GM13977 (cell line): ENCODE results near the gene TEX22.
"Not testable (repeated sequence)": the region's sequence is repeated elsewhere in the genome, so short reads cannot be mapped to it uniquely, and the experiment has no call there.

ENCODE experiments used
- DNase-seq: peaks from one replicate; pipeline ENCODE4 v3.0.0; 2012; ENCODE audit warnings: low spot score
- in situ Hi-C: fragments of 300-500 bp; cut with MboI; formaldehyde crosslinking; loops from one replicate; pipeline ENCODE4 v1.12.0; 2022; ENCODE audit warnings: low sequenced_read_pairs, low pct_unique_long_range_greater_than_20kb, mixed read lengths, inconsistent platforms; ENCODE audit not compliant: unreplicated experiment
- TF ChIP-seq, protein P1 (sequence below): IDR thresholded peaks from 2 replicates; pipeline ENCODE4 v1.5.1; 2012; ENCODE audit warnings: mild to moderate bottlenecking, control low read depth; ENCODE audit not compliant: insufficient read depth; ENCODE audit errors: extremely low read depth, missing control alignments

Gene TEX22

GRCh38 chr14:105357626-105358025, 40.7 kb upstream of the TEX22 start:
- in situ Hi-C loops: no loop called here
- TF ChIP-seq, protein P1, sequence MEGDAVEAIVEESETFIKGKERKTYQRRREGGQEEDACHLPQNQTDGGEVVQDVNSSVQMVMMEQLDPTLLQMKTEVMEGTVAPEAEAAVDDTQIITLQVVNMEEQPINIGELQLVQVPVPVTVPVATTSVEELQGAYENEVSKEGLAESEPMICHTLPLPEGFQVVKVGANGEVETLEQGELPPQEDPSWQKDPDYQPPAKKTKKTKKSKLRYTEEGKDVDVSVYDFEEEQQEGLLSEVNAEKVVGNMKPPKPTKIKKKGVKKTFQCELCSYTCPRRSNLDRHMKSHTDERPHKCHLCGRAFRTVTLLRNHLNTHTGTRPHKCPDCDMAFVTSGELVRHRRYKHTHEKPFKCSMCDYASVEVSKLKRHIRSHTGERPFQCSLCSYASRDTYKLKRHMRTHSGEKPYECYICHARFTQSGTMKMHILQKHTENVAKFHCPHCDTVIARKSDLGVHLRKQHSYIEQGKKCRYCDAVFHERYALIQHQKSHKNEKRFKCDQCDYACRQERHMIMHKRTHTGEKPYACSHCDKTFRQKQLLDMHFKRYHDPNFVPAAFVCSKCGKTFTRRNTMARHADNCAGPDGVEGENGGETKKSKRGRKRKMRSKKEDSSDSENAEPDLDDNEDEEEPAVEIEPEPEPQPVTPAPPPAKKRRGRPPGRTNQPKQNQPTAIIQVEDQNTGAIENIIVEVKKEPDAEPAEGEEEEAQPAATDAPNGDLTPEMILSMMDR: no peak
- no peak for DNase-seq

DNA sequence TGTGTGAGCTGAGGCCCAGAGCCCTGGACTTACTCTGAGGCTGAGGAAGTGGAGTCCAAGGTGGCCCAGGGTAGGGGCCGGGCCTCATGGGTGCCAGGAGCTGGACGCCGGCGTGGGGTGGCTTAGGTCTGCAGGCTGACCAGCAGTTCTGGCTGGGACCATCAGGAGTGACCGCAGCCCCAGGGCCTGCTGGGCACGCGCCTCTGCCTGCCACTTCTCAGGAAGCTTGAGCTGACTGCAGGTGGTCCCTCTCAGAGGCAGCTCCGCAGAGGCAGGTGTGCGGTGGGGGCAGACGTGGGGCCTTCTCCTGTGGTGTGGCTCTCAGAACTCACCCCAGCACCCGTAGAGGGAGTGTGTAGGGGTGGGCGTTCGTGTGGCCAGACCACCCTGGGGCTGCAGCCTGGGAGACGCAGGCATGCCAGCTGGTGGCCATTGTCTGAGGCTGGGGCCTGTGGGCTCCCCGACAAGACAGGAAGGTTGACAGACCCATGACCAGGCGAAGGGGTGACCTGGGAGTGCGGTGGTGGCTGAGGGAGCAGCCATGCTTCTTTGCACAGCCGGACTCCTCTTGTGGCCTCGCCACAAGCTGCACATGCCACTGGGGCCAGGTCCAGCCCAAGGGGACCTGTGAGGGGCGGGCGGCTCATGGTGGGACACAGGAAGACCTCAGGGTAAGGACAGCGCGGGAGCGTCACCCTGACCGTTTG, 40.0 kb upstream of the TEX22 start:
- in situ Hi-C loops: no loop called here
- TF ChIP-seq, protein P1: no peak
- DNase-seq: no peak

- in situ Hi-C loops: no loop called here
- TF ChIP-seq, protein P1: no peak
- no peak for DNase-seq
Observed at GRCh38 chr14:105358943-105359342, 39.4 kb upstream of the TEX22 start.

DNA sequence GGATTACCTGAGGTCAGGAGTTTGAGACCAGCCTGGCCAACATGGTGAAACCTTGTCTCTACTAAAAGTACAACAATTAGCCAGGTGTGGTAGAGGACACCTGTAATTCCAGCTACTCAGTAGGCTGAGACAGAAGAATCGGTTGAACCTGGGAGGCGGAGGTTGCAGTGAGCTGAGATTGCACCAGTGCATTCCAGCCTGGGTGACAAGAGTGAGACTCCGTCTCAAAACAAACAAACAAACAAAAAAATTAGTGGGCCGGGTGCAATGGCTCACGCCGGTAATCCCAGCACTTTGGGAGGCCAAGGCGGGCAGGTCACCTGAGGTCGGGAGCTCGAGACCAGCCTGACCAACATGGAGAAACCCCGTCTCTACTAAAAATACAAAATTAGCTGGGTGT, 36.9 kb upstream of the TEX22 start:
- in situ Hi-C loops, DNase-seq: not testable (repeated sequence)

- in situ Hi-C loops: no loop called here
- TF ChIP-seq, protein P1: no peak
- peak; percentile 81 for DNase-seq
Observed at GRCh38 chr14:105363847-105364708, 34.3 kb upstream of the TEX22 start.

- in situ Hi-C loops: no loop called here
- no peak for DNase-seq
- TF ChIP-seq, protein P1: no peak
Observed at GRCh38 chr14:105365101-105365500, 33.2 kb upstream of the TEX22 start.

GRCh38 chr14:105365681-105366080, 32.7 kb upstream of the TEX22 start:
- TF ChIP-seq, protein P1: no peak
- no peak for DNase-seq
- in situ Hi-C loops: no loop called here
